GM12878 (cell line): ENCODE data around the gene APOC1. TPM values are rescaled to one million over a fixed set of nuclear protein-coding genes. Genes with fewer than 3 reads are reported as not detected.

Source experiments
- ATAC-seq: fragments of 200-7000 bp; cut with Tn5 transposase; 3 replicates; pipeline ENCODE4 v1.9.1; 2020; ENCODE audit warnings: mild to moderate bottlenecking, moderate library complexity
- BruUV-seq: library from RNA; stranded (reverse); fragments of 400-500 nt; replicated peaks from 2 replicates; lab custom pipeline; 2021; lab: Mats Ljungman, UMichigan
- CTCF ChIA-PET: fragments of 300-600 bp; sonication (Branson Sonifier 250); formaldehyde crosslinking; extraction: SDS; loops from one replicate; lab custom pipeline; 2021; ENCODE audit warnings: inconsistent platforms; lab: Yijun Ruan, JAX
- POLR2A ChIA-PET: fragments of 350-600 bp; formaldehyde crosslinking; extraction: SDS; loops from one replicate; lab custom pipeline; 2021; ENCODE audit warnings: inconsistent platforms; lab: Charles Lee
- RAD21 ChIA-PET: fragments of 300-600 bp; sonication (Branson Sonifier 250); formaldehyde crosslinking; loops from one replicate; lab custom pipeline; 2023; ENCODE audit warnings: antibody characterized with exemption; ENCODE audit not compliant: unreplicated experiment; lab: Charles Lee
- SMC1A ChIA-PET: fragments of 300-600 bp; sonication (Branson Sonifier 250); formaldehyde crosslinking; loops from one replicate; lab custom pipeline; 2023; ENCODE audit not compliant: unreplicated experiment, uncharacterized antibody; lab: Charles Lee
- DNase-seq: peaks from one replicate; pipeline ENCODE4 v3.0.0-alpha.2; 2011; ENCODE audit warnings: low read depth, low spot score
- FAIRE-seq: peaks from 3 replicates; lab custom pipeline; 2011; peaks lifted over from hg19 to GRCh38; lab: Jason Lieb, UNC
- H2AFZ ChIP-seq: 2 replicates; pipeline ENCODE4 v1.6.0; 2011; ENCODE audit warnings: low read depth, low read length, control low read depth; ENCODE audit not compliant: control insufficient read depth
- H3K27ac ChIP-seq: 2 replicates; pipeline ENCODE4 v1.5.1; 2011; ENCODE audit warnings: control low read depth; ENCODE audit not compliant: control insufficient read depth, insufficient read depth
- H3K27me3 ChIP-seq, 2 experiments: replicated peaks in 1 of 2; 2 replicates each; pipeline versions ENCODE4 v1.6.0 to v1.6.1; 2011; ENCODE audit warnings: low read length in 1 of 2; ENCODE audit not compliant: control insufficient read depth in 2 of 2, insufficient read depth in 2 of 2
- H3K36me3 ChIP-seq, 2 experiments: 2 replicates each; pipeline ENCODE4 v1.5.1; 2011; ENCODE audit warnings: low read length in 1 of 2; ENCODE audit not compliant: control insufficient read depth in 2 of 2, insufficient read depth in 2 of 2
- H3K4me1 ChIP-seq: 2 replicates; pipeline ENCODE4 v1.6.1; 2011; ENCODE audit warnings: mild to moderate bottlenecking, low read length, moderate library complexity, mixed read lengths; ENCODE audit not compliant: control insufficient read depth, insufficient read depth
- H3K4me2 ChIP-seq: 2 replicates; pipeline ENCODE4 v1.6.0; 2011; ENCODE audit warnings: control low read depth; ENCODE audit not compliant: control insufficient read depth, insufficient read depth
- H3K4me3 ChIP-seq: fragments of 200-600 bp; sonication (generic); 2 replicates; pipeline ENCODE4 v1.5.1; 2016
- H3K79me2 ChIP-seq: 2 replicates; pipeline ENCODE4 v1.6.0; 2011; ENCODE audit warnings: low read length; ENCODE audit not compliant: control insufficient read depth, insufficient read depth
- H3K9ac ChIP-seq: 2 replicates; pipeline ENCODE4 v1.8.0; 2011; ENCODE audit warnings: low read length, control low read depth, mixed read lengths; ENCODE audit not compliant: control insufficient read depth, insufficient read depth
- H3K9me3 ChIP-seq: replicated peaks from 3 replicates; pipeline ENCODE4 v1.5.1; 2011; ENCODE audit warnings: mild to moderate bottlenecking, low read length; ENCODE audit not compliant: control insufficient read depth, insufficient read depth
- H4K20me1 ChIP-seq: 2 replicates; pipeline ENCODE4 v1.6.0; 2011; ENCODE audit not compliant: control insufficient read depth, insufficient read depth
- BMI1 ChIP-seq: fragments of 450-650 bp; IDR thresholded peaks from 2 replicates; pipeline ENCODE4 v1.6.1; 2016; ENCODE audit warnings: mild to moderate bottlenecking, moderate library complexity, borderline replicate concordance
- CBX3 ChIP-seq: fragments of 200-600 bp; sonication (generic); IDR thresholded peaks from 2 replicates; pipeline ENCODE4 v1.6.1; 2016; ENCODE audit warnings: low read depth, borderline replicate concordance
- CBX5 ChIP-seq: sonication (generic); IDR thresholded peaks from 2 replicates; pipeline ENCODE4 v1.6.1; 2016; ENCODE audit warnings: low read depth, moderate library complexity, mild to moderate bottlenecking, inconsistent platforms
- CUX1 ChIP-seq: IDR thresholded peaks from 2 replicates; pipeline ENCODE4 v1.6.1; 2012; ENCODE audit warnings: improper control_type of control experiment, low read depth, low read length; ENCODE audit not compliant: insufficient replicate concordance
- ESRRA ChIP-seq: IDR thresholded peaks from 2 replicates; pipeline ENCODE4 v1.6.1; 2012; ENCODE audit warnings: mild to moderate bottlenecking, low read length, improper control_type of control experiment
- HDGF ChIP-seq: fragments of 450-650 bp; IDR thresholded peaks from 2 replicates; pipeline ENCODE4 v1.6.1; 2016; ENCODE audit warnings: antibody characterized with exemption
- IRF4 ChIP-seq: IDR thresholded peaks from 2 replicates; pipeline ENCODE4 v1.6.1; 2011; ENCODE audit warnings: low read depth, low read length
- MLLT1 ChIP-seq: fragments of 450-650 bp; IDR thresholded peaks from 2 replicates; pipeline ENCODE4 v1.6.1; 2016; ENCODE audit warnings: mild to moderate bottlenecking
- NR2C1 ChIP-seq: fragments of 450-650 bp; IDR thresholded peaks from 2 replicates; pipeline ENCODE4 v1.6.1; 2017; ENCODE audit warnings: antibody characterized with exemption, mild to moderate bottlenecking, moderate library complexity
- NRF1 ChIP-seq: conservative IDR thresholded peaks from 2 replicates; pipeline ENCODE4 v1.6.1; 2011; ENCODE audit warnings: mild to moderate bottlenecking, low read depth, low read length, improper control_type of control experiment
- RFX5 ChIP-seq: IDR thresholded peaks from 2 replicates; pipeline ENCODE4 v1.6.1; 2011; ENCODE audit warnings: low read depth, low read length, improper control_type of control experiment
- SKIL ChIP-seq: fragments of 450-650 bp; IDR thresholded peaks from 2 replicates; pipeline ENCODE4 v1.6.1; 2017; ENCODE audit warnings: mild to moderate bottlenecking, low read depth, inconsistent platforms; ENCODE audit not compliant: poor library complexity, severe bottlenecking
- SMAD5 ChIP-seq: IDR thresholded peaks from 2 replicates; pipeline ENCODE4 v1.6.1; 2016; ENCODE audit warnings: antibody characterized with exemption, low read depth
- WGBS: methylation state at CpG from one replicate; pipeline ENCODE4 v1.1.6; 2016; ENCODE audit warnings: low lambda C conversion rate; ENCODE audit not compliant: insufficient replicate concordance, insufficient coverage; ENCODE audit errors: missing lambda C conversion rate; 5-methylcytosine and 5-hydroxymethylcytosine counted together
- in situ Hi-C: fragments of 300-500 bp; cut with MboI; formaldehyde crosslinking; loops from 9 replicates; pipeline ENCODE4 v1.14.3; 2018; ENCODE audit warnings: mixed read lengths
- intact Hi-C: fragments of 100-400 bp; cut with micrococcal nuclease; formaldehyde crosslinking; loops from one replicate; pipeline ENCODE4 v1.14.2; 2022; ENCODE audit not compliant: unreplicated experiment
- polyA plus RNA-seq, 11 experiments: library from polyadenylated mRNA; depleted of rRNA in 4 of 11; unstranded in 6 of 11; stranded (reverse) in 5 of 11; fragments of >200 nt; fragmentation: Nextera tagmentation in 4 of 11; fragmentation: Illumina TruSeq in 1 of 11; extraction: Ambion mirVana in 4 of 11; extraction: Trizol in 1 of 11; gene quantifications; 1 replicate in 1 of 11; 2 replicates in 10 of 11; pipeline versions ENCODE4 v1.2.1 to v1.2.3, GENCODE V29; 2011 to 2016; ENCODE audit warnings: inconsistent platforms in 2 of 11, missing spikeins in 2 of 11, low read depth in 1 of 11
- total RNA-seq, 4 experiments: library from RNA; depleted of rRNA in 3 of 4; stranded (reverse); fragments of >200 nt in 3 of 4; fragmentation: Illumina TruSeq in 1 of 4; extraction: Trizol in 1 of 4; gene quantifications; 2 replicates each; pipeline versions ENCODE4 v1.2.1 to v1.2.3, GENCODE V29; 2013 to 2021

The APOC1 gene
- total and polyA plus RNA-seq, 10 of the 15 experiments (the other 5 are each of a cell fraction or from before 2014, with no cell fraction given): 0.73 to 4.0 (median 2.6) TPM

GRCh38 chr19:44869733-44870470 lies 44.5 kb upstream of the APOC1 start:
- Histone ChIP-seq H3K4me3 (no peak overlapping the region), H2AFZ (no peak overlapping the region), H3K36me3 (no peaks in the 10 kb centered on the region), H3K9ac (no peak overlapping the region), H3K27me3 (no peaks in the 10 kb centered on the region; a peak in 2 of 4 replicates), H3K27ac (no peak overlapping the region), H3K4me1 (no peaks in the 10 kb centered on the region), H3K79me2 (no peaks in the 10 kb centered on the region), H3K9me3 (no peaks in the 10 kb centered on the region), H4K20me1 (no peaks in the 10 kb centered on the region), H3K4me2 (no peak overlapping the region)
- DNase-seq: no peak
- CTCF ChIA-PET: interaction anchor here (1.0 kb wide), 1 partner anchor 299 kb away, joined by 5 read pairs; no protein-coding TSS in a partner anchor
- ATAC-seq: no peak
- RAD21 ChIA-PET: no interaction called here
- BruUV-seq: no TSS peak
- WGBS: 31% methylated on average over 13 of the region's 13 CpGs
- POLR2A ChIA-PET: interaction anchor here (0.6 to 0.7 kb wide), 2 partner anchors 14 to 1478 kb away, joined by 3 read pairs; no protein-coding TSS in a partner anchor
- FAIRE-seq: no peak
- SMC1A ChIA-PET: no interaction called here
- intact Hi-C loops: no loop called here
- in situ Hi-C loops: no loop called here
- TF ChIP-seq SKIL (no peak), RFX5 (no peak), IRF4 (no peak), NR2C1 (no peak), ESRRA (no peak), HDGF (no peak), NRF1 (no peak), BMI1 (no peak), CUX1 (no peak), CBX5 (no peak), MLLT1 (no peak), SMAD5 (no peak), CBX3 (no peak)
